ENCODE measurements around the gene NUP205.
"Not testable (repeated sequence)": the region's sequence is repeated elsewhere in the genome, so short reads cannot be mapped to it uniquely, and the experiment has no call there.

NUP205 gene

DNA sequence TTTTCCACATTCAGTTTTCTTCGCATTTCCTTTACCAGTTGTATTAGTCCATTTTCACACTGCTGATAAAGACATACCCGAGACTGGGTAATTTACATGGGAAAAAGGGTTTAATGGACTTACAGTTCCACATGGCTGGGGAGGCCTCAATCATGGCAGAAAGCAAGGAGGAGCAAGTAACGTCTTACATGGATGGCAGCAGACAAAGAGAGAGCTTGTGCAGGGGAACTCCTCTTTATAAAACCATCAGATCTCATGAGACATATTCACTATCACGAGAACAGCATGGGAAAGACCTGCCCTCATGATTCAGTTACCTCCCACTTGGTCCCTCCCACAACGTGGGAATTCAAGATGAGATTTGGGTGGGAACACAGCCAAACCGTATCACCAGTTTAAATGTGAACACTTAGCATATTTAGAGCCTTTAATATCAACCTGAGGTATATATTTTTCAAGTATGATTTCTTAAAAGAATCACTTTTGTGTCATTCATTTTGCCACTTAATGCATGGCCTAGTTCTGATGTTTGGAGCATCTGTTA lies 111.2 kb downstream of the NUP205 start:
- over 99% methylated on average over 5 of the region's 6 CpGs for WGBS
- not testable (repeated sequence) for H3K27me3 ChIP-seq (ENCODE audit: insufficient read depth, low read length); H3K36me3 ChIP-seq (ENCODE audit: insufficient read depth, low read length); H3K9me3 ChIP-seq (ENCODE audit: insufficient read depth, low read depth, low read length); H3K4me1 ChIP-seq (ENCODE audit: insufficient read depth, low read length); H3K4me3 ChIP-seq (ENCODE audit: low read length); H3K9ac ChIP-seq (ENCODE audit: low read depth, low read length); H3K27ac ChIP-seq (ENCODE audit: low read depth, low read length)

DNA sequence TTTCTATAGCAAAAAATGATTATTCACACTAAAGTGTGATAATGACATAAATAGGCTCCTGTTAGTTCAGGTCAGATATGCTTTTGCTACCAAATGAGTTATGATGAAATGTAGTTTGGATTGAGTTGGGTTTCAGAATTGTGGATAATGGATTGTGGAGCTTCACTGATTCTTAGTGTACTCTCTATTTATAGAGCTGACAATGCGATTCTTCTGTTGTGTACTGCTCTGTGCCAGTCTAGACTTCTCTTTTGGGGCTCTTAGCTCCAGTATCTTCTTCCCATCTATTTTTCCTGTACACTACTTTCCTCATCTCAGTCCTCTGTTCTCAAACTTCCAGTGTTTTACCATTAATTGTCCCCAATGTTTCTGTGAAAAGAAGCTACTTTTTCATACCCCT lies 112.1 kb downstream of the NUP205 start:
- no peaks in the 10 kb centered on the region for H3K27me3 ChIP-seq (ENCODE audit: insufficient read depth, low read length)
- H3K9ac ChIP-seq (ENCODE audit: low read depth, low read length), result no peak overlapping the region
- H3K9me3 ChIP-seq (ENCODE audit: insufficient read depth, low read depth, low read length), result no peaks in the 10 kb centered on the region
- H3K4me1 ChIP-seq (ENCODE audit: insufficient read depth, low read length), result 0 out of 2 replicates have a peak, but pooled peaks cover 3% of the 10 kb centered on the region
- no peak overlapping the region for H3K27ac ChIP-seq (ENCODE audit: low read depth, low read length)
- 94% methylated on average over 1 of the region's 1 CpG for WGBS
- no peak overlapping the region for H3K4me3 ChIP-seq (ENCODE audit: low read length)
- H3K36me3 ChIP-seq (ENCODE audit: insufficient read depth, low read length), result peaks cover 17% of the 10 kb centered on the region

DNA sequence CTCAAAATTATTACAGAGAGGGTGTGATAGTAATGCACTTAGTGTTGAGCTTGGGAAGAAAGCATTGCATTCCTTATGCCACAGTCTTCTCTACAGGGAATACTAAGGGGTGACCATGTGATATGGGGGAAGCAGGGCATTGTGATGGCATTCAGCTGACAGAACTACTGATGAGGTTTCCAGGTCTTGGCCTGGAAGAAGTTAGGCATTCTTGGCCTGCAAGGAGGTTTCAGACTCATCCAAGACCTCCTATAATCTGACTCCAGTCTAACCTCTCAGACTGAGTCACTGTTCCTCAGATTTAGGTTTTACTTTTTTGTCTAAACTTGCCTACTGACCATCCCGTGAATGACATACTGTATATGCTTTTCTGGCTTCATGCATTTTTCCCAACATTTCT lies 112.5 kb downstream of the NUP205 start:
- no peak overlapping the region for H3K9ac ChIP-seq (ENCODE audit: low read depth, low read length)
- no peaks in the 10 kb centered on the region for H3K27me3 ChIP-seq (ENCODE audit: insufficient read depth, low read length)
- H3K36me3 ChIP-seq (ENCODE audit: insufficient read depth, low read length), result peaks cover 21% of the 10 kb centered on the region
- H3K27ac ChIP-seq (ENCODE audit: low read depth, low read length), result no peak overlapping the region
- H3K9me3 ChIP-seq (ENCODE audit: insufficient read depth, low read depth, low read length), result no peaks in the 10 kb centered on the region
- no peak overlapping the region for H3K4me3 ChIP-seq (ENCODE audit: low read length)
- 91% methylated on average over 1 of the region's 1 CpG for WGBS
- 0 out of 2 replicates have a peak, but pooled peaks cover 3% of the 10 kb centered on the region for H3K4me1 ChIP-seq (ENCODE audit: insufficient read depth, low read length)

DNA sequence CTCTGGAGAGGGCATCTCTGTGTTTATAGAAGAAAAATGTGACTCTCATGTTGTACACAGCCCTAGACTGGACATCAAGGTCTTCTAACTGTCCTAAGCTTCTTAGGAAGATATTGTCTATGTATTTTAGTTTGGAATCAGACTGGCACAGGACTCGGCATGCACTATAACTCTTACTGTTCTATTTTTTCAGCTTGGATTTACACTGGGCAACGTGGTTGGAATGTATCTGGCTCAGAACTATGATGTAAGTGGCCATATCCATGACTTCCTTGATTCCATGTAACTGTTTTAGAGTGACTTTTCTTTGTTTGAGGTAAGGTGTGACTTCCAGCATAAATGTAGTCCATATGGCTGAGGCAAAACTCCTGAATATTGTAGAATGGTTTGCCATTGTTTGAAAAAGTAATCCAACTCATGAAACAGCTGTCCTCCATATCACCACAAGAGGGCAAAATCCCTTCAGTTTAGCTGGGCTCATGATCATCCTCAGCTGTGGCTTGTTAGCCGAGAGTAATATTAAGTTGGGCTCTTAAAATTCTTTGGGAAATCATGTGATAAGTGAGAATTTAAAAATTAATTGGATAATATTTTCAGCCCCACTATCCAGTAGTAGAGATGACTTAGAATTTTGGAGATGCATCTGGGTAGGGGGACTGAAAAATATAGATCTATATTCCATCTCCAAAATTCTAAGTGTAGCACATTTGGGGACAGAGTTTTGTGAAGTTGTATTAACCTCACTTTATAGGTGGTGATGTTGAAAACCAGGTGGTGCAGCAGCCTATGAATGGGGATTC lies 115.0 kb downstream of the NUP205 start:
- Histone ChIP-seq H3K9ac (ENCODE audit: low read depth, low read length) (no peak overlapping the region), H3K4me1 (ENCODE audit: insufficient read depth, low read length) (0 out of 2 replicates have a peak, but pooled peaks cover 3% of the 10 kb centered on the region), H3K27ac (ENCODE audit: low read depth, low read length) (no peak overlapping the region), H3K4me3 (ENCODE audit: low read length) (no peak overlapping the region), H3K36me3 (ENCODE audit: insufficient read depth, low read length) (peaks cover 47% of the 10 kb centered on the region), H3K9me3 (ENCODE audit: insufficient read depth, low read depth, low read length) (no peaks in the 10 kb centered on the region), H3K27me3 (ENCODE audit: insufficient read depth, low read length) (no peaks in the 10 kb centered on the region)
- 82% methylated on average over 3 of the region's 3 CpGs for WGBS

DNA sequence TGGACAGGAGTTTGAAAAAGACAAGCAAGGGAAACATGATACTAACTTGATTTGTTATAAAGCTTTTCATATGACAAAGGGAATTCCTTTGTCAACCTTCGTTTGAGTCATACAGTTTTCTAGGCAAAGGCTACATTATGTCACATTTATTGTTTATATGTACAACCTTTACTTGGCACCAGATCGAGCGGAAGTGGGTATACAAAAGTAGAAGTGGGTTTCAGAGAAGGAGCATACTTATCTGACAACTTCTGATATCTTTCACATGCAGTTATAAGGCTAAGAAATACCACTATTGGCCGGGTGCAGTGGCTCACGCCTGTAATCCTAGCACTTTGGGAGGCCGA lies 115.6 kb downstream of the NUP205 start:
- H3K27me3 ChIP-seq (ENCODE audit: insufficient read depth, low read length), result no peaks in the 10 kb centered on the region
- H3K9me3 ChIP-seq (ENCODE audit: insufficient read depth, low read depth, low read length), result no peaks in the 10 kb centered on the region
- H3K4me3 ChIP-seq (ENCODE audit: low read length), result no peak overlapping the region
- H3K9ac ChIP-seq (ENCODE audit: low read depth, low read length), result no peak overlapping the region
- 91% methylated on average over 6 of the region's 6 CpGs for WGBS
- 0 out of 2 replicates have a peak, but pooled peaks cover 3% of the 10 kb centered on the region for H3K4me1 ChIP-seq (ENCODE audit: insufficient read depth, low read length)
- H3K27ac ChIP-seq (ENCODE audit: low read depth, low read length), result no peak overlapping the region
- peaks cover 51% of the 10 kb centered on the region for H3K36me3 ChIP-seq (ENCODE audit: insufficient read depth, low read length)

DNA sequence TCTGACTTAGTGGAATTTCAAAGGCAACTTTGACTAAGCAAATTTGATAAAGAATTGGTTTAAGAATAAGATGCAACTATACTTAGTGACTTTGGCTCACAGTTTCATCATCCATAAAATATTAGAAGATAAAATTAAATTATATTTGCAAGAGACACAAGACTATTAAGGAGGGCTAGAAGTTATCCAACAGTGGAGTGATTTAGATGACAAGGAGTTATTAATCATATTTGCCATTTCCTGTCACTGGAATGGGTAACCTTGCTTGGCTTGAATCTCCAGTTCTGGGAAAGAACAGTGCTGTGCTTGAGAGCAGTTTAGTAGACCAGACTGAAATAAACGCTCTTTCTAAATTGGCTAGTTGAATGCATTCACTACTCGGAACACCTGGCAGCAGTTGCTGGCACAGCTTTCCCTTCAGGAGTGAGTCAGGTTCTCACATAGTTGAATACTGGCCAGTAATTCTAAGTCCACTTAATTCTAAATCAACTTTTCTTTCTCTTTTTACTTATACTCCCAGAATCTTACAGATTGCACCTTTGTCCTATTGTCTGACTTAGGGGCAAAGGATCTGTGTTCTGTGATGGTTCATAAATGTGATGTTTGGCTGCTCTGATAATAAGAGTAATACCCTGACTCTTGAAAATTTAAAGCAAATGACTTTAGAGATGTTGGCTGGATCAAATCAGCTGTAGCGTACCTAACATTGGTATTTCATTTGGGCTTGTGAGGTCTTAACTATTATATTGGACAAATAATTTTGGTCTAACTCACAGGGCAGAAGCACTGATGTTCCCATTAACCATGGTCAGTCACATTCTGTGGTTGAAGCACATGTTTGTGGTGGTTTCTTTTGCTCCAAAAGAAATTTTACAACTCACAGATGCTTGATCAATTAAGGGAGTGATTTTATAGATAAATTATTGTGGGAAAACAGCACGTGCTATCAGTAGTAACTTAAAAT lies 121.2 kb downstream of the NUP205 start:
- H3K4me3 ChIP-seq (ENCODE audit: low read length), result no peak overlapping the region
- H3K9me3 ChIP-seq (ENCODE audit: insufficient read depth, low read depth, low read length), result no peaks in the 10 kb centered on the region
- H3K27ac ChIP-seq (ENCODE audit: low read depth, low read length), result no peak overlapping the region
- no peaks in the 10 kb centered on the region for H3K4me1 ChIP-seq (ENCODE audit: insufficient read depth, low read length)
- no peaks in the 10 kb centered on the region for H3K27me3 ChIP-seq (ENCODE audit: insufficient read depth, low read length)
- no peak overlapping the region for H3K9ac ChIP-seq (ENCODE audit: low read depth, low read length)
- peaks cover 49% of the 10 kb centered on the region for H3K36me3 ChIP-seq (ENCODE audit: insufficient read depth, low read length)
- WGBS, result 93% methylated on average over 3 of the region's 4 CpGs

DNA sequence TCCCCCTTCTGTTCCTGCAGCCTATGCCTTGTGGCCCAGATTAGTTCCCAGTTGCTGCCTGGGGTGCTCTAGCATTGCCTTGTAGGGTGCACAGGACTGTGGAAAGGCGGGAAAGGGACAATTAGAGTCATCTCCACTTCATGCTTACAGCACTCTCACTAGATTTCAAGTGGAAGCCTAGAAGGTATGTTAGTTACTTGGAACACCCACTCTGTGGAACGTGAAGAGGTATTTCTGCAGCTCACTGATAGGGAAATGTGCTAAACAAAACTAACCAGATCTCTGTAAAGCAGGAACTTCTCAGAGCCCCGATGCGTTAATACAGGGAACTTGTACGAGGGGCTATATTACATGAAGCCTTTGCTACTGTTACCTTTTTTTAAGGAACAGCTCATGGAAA lies 124.0 kb downstream of the NUP205 start:
- H3K4me3 ChIP-seq (ENCODE audit: low read length), result no peak overlapping the region
- H3K4me1 ChIP-seq (ENCODE audit: insufficient read depth, low read length), result no peaks in the 10 kb centered on the region
- H3K9me3 ChIP-seq (ENCODE audit: insufficient read depth, low read depth, low read length), result no peaks in the 10 kb centered on the region
- H3K9ac ChIP-seq (ENCODE audit: low read depth, low read length), result no peak overlapping the region
- no peaks in the 10 kb centered on the region for H3K27me3 ChIP-seq (ENCODE audit: insufficient read depth, low read length)
- H3K27ac ChIP-seq (ENCODE audit: low read depth, low read length), result no peak overlapping the region
- peaks cover 20% of the 10 kb centered on the region for H3K36me3 ChIP-seq (ENCODE audit: insufficient read depth, low read length)
- WGBS, result 78% methylated on average over 5 of the region's 5 CpGs

DNA sequence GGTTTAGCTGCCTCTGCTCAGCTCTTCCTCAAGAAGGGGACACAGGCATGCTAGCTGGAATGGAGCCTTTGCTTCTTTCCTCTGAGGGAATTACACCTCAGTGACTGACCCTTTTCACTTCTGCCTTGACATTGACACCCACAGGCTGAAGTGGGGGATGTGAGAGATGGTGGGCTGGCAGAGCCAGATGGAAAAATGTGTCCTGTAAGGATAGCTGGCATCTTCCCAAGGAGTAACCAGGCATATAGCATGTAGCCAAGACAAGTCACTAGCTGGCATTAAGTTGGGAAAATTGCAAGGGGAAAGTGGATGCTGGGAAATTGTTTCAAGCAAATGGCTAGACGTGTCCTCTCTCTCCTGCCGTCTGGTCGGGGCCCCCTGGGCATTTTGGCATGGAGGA lies 124.5 kb downstream of the NUP205 start:
- WGBS, result 85% methylated on average over 3 of the region's 3 CpGs
- Histone ChIP-seq H3K27me3 (ENCODE audit: insufficient read depth, low read length) (no peaks in the 10 kb centered on the region), H3K9me3 (ENCODE audit: insufficient read depth, low read depth, low read length) (no peaks in the 10 kb centered on the region), H3K4me1 (ENCODE audit: insufficient read depth, low read length) (no peaks in the 10 kb centered on the region), H3K36me3 (ENCODE audit: insufficient read depth, low read length) (peaks cover 16% of the 10 kb centered on the region), H3K27ac (ENCODE audit: low read depth, low read length) (no peak overlapping the region), H3K9ac (ENCODE audit: low read depth, low read length) (no peak overlapping the region), H3K4me3 (ENCODE audit: low read length) (no peak overlapping the region)

DNA sequence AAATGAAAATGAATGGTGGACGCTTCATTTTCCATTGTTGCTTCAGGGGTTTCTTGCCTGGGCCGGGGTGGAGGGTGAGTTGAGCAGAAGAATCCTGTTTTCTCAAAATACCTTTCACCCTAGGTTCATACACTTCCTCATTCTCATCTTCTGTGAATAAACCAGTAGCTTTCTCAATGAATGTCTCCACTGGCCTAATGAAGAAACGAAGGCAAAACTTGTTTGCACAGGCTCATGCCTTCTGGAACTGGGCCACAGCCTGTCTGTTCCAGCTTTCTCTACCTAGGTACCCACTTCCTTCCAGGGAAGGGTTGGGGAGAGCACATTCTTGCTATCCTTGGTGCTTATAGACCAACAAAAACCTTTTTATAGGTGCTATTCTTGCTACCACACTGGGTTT lies 125.9 kb downstream of the NUP205 start:
- Histone ChIP-seq H3K27me3 (ENCODE audit: insufficient read depth, low read length) (no peaks in the 10 kb centered on the region), H3K4me3 (ENCODE audit: low read length) (no peak overlapping the region), H3K9me3 (ENCODE audit: insufficient read depth, low read depth, low read length) (no peaks in the 10 kb centered on the region), H3K4me1 (ENCODE audit: insufficient read depth, low read length) (no peaks in the 10 kb centered on the region), H3K36me3 (ENCODE audit: insufficient read depth, low read length) (peaks cover 6% of the 10 kb centered on the region; the same call in 1 of the 2 replicates), H3K9ac (ENCODE audit: low read depth, low read length) (no peak overlapping the region), H3K27ac (ENCODE audit: low read depth, low read length) (no peak overlapping the region)
- WGBS, result 87% methylated on average over 3 of the region's 3 CpGs

DNA sequence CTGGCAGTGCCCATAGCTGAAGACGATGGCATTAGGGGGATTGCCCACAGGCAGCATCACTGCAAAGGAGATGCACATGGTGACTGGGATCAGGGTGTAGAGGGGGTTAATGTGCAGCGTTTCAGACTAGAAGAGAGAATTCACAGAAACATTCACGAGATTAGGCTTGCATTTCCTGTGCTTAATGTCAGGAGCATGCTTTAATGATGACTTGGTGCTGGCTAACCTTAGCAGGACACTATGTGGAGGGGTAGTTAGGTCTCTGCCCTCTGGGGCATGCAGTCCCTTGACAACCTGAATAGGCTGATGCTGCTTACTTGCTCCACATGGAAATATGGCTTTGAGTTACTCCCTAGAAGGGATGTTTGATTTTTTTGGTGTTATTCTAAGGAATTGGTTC lies 126.4 kb downstream of the NUP205 start:
- Histone ChIP-seq H3K4me1 (ENCODE audit: insufficient read depth, low read length) (no peaks in the 10 kb centered on the region), H3K9ac (ENCODE audit: low read depth, low read length) (no peak overlapping the region), H3K27me3 (ENCODE audit: insufficient read depth, low read length) (no peaks in the 10 kb centered on the region), H3K36me3 (ENCODE audit: insufficient read depth, low read length) (peaks cover 6% of the 10 kb centered on the region; the same call in 1 of the 2 replicates), H3K27ac (ENCODE audit: low read depth, low read length) (no peak overlapping the region), H3K9me3 (ENCODE audit: insufficient read depth, low read depth, low read length) (no peaks in the 10 kb centered on the region), H3K4me3 (ENCODE audit: low read length) (no peak overlapping the region)
- 62% methylated on average over 3 of the region's 3 CpGs for WGBS

DNA sequence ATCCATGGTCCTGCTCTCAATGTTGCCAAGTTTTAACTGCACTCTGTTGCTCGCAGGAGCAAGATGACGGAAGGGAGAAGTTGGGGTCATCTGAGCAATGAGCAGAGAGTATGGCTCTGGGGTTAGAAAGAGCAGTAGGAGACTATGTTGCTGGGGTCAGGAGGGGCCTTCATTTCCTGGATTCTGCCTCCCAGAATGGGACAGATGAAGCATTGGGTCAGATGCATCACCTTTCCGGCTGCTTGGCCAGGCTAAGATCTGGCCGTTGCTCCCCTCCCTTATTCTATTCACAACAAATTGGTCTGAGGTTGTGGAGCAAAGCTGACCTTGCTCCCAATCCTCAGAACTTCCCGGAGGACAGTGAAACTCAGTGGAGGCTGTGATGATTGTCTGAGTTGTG lies 127.0 kb downstream of the NUP205 start:
- Histone ChIP-seq H3K27ac (ENCODE audit: low read depth, low read length) (no peak overlapping the region), H3K9me3 (ENCODE audit: insufficient read depth, low read depth, low read length) (no peaks in the 10 kb centered on the region), H3K4me3 (ENCODE audit: low read length) (no peak overlapping the region), H3K9ac (ENCODE audit: low read depth, low read length) (no peak overlapping the region), H3K36me3 (ENCODE audit: insufficient read depth, low read length) (peaks cover 8% of the 10 kb centered on the region; the same call in 1 of the 2 replicates), H3K4me1 (ENCODE audit: insufficient read depth, low read length) (no peaks in the 10 kb centered on the region), H3K27me3 (ENCODE audit: insufficient read depth, low read length) (no peaks in the 10 kb centered on the region)
- 92% methylated on average over 5 of the region's 5 CpGs for WGBS
